NCI-H1694 (cell line): Measurements from ENCODE around the gene ZSWIM5.
A peak's percentile ranks its signal among the peaks of the same experiment; 100 is the strongest.

Experiments used
- DNase-seq: peaks from one replicate; lab custom pipeline; 2025; lab: John Stamatoyannopoulos, UW

Gene ZSWIM5

DNA sequence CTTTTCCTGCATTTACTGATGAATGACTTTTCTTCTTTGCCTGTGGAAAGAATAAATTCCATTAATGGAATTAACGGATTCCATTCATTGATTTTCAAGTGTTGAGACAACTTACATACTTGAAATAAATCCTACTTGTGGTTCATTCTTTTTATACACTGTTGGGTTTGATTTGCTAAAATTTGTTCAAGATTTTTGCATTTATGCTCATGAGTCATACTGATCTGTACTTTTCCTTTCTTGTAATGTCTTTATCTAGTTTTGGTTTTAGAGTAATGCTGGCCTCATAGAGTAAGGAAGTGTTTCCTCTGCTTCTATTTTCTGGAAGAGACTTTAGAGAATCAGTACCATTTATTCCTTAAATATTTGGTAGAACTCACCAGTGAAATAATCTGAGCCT, 180.0 kb downstream of the ZSWIM5 start:
- no peak for DNase-seq

DNA sequence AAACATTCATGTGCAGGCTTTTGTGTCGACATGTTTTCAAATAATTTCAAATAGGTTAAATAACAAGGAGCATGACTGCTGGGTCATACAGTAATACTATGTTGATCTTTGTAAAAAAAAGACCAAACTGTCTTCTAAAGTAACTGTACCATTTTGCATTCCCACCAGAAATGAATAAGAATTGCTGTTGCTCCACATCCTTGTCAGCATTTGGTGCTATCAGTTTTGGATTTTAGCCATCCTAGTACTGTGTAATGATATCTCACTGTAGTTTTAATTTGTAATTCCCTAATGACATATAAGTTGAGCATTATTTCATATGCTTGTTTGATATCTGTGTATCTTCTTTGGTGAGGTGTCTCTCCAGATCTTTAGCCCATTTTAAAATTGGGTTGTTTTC, 182.7 kb downstream of the ZSWIM5 start:
- no peak for DNase-seq

- DNase-seq, result peak; percentile 97
Observed at GRCh38 chr1:45018599-45019230, 187.7 kb downstream of the ZSWIM5 start.

DNA sequence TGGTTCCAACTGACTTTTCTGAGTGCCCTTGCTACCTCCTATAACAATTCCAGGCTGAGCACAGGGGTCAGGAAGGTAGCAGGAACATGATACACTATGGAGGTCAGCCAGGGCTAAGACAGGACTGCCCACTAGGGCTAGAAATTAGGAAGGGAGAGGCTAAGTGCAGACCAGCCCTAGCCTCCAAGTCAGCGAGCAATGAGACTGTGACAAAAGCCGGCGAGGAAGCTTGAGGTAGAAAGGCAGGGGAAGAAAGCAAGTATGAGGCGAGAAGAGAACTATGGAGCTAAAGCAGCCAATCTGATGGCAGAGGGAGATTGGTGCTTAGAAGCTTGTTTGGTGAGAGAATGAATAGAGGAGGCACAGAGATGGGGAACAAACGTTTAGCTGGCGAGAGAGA, 189.6 kb downstream of the ZSWIM5 start:
- DNase-seq, result no peak

- no peak for DNase-seq
Observed at GRCh38 chr1:45016090-45016697, 190.2 kb downstream of the ZSWIM5 start.

- DNase-seq, result no peak
Observed at GRCh38 chr1:45015683-45016082, 190.7 kb downstream of the ZSWIM5 start.

DNA sequence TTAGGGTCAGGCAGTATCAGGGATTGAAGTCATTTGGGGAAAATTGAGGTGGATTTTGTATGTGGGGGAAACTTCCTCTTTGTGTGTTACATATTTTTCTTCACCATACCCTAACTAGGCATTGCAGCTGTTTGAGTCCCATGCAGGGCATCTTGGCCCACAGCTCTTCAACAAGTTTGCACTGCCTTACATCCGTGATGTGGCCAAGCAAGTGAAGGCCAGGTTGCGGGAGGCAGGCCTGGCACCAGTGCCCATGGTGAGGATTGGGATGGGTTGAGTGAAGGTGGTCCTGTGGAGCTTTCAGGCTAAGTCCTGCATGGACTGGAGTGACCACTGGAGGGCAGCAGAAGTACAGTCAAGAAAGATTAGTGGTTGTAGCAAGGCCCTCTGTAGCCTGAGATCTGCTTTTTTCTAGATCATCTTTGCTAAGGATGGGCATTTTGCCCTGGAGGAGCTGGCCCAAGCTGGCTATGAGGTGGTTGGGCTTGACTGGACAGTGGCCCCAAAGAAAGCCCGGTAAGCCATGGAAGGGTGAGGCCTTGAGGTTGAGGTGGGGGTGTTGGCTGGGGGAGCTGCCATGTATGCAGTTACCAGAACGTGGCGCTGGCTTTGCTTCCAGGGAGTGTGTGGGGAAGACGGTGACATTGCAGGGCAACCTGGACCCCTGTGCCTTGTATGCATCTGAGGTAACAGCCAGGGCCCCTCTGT, 191.9 kb downstream of the ZSWIM5 start:
- DNase-seq, result peak; percentile 83

DNA sequence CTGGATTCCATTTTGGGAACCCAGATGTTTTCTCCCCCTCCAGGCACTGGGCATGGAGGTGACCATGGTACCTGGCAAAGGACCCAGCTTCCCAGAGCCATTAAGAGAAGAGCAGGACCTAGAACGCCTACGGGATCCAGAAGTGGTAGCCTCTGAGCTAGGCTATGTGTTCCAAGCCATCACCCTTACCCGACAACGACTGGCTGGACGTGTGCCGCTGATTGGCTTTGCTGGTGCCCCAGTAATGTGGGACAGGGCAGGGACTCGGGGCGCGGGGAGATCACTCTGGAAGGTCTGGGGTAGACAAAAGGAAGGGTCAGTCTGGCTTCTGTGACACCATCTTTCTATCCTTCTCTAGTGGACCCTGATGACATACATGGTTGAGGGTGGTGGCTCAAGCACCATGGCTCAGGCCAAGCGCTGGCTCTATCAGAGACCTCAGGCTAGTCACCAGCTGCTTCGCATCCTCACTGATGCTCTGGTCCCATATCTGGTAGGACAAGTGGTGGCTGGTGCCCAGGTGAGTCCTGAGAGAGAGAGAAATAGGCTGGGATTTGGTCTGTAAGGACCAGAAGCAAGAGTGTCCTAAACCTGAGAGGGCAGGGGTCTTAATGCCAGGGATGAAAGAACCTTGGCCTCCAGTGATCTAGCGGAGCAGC, 192.7 kb downstream of the ZSWIM5 start:
- no peak for DNase-seq

GRCh38 chr1:45012639-45013278, 193.6 kb downstream of the ZSWIM5 start:
- DNase-seq, result no peak

- peak; percentile 93 for DNase-seq
Observed at GRCh38 chr1:45011837-45012638, 194.4 kb downstream of the ZSWIM5 start, which contains the start of gene UROD. Gene UROD (plus strand): TSS chr1:45012254. CDS start chr1:45012266, 12 bp downstream.

DNA sequence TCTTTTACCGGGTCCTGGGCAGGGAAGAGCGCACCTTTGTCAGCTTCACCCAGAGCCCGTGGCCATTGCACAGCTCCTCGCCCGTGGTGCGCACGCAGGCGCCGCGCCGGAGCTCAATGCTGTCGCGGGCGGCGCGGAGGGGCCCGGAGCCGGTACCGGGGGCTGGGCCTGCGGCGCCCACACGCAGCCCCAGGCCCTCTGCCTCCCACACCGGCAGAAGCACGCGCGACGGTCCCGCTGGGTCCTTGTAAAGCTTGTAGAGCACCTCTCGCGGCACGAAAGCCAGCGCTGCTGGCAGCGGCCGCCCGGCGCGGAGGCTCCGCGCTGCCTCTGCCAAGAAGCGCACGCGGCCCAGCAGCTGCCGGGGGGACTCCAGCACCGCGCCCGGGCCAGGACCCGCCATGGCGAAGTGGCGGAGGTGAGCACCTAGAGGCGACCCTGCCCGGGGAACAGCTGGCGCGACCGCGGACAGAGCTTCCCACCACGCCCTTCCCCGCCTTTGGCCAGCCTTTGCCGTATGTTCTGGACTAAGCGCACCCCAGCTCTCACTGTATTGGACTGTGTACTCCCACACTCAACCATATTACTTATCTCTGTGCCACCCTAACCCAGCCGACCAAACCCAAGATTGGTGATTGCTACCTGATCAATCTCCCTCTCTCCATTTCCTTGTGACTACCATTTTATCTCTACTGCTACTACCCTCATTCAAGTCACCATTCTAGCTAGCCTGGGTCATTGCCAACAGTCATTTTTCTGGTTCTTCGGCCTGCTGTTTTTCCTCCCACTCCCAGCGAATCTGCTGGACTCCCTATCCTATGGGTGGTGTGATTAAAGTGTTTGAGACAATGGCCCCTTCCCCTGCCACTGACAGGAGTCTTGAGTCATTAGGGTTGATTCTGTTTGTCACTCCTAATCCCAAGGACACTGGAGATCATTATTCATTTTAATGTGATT, 195.3 kb downstream of the ZSWIM5 start, which contains the start of gene HECTD3:
TSS of gene HECTD3 (minus strand) at position 470 of the 957 bp plus-strand sequence. CDS start at position 403, 67 bp downstream.
- DNase-seq, result peak; percentile 42

- peak; percentile 39 for DNase-seq
Observed at GRCh38 chr1:45009956-45010854, 196.2 kb downstream of the ZSWIM5 start.

- DNase-seq, result no peak
Observed at GRCh38 chr1:45009296-45009865, 197.0 kb downstream of the ZSWIM5 start.

DNA sequence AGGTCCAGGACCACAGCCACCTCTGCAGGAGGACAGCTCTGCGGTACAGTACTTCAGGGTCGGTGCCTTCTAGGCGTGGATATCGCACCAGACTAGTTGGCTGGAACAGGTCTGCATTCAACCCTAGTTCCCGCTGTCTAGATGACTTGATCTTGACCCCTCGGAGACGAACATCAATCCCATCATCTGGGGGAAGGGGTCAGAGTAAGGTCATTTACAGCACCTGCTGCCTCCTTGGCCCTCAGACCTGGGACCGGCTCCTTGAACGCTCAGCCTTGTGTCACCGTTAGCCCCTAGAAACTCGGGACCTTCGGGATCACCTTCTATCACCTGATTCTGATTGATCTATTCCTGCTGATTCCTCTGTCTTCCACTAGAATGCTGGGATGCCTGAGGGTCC, 197.9 kb downstream of the ZSWIM5 start:
- DNase-seq, result no peak

- no peak for DNase-seq
Observed at GRCh38 chr1:45008076-45008475, 198.3 kb downstream of the ZSWIM5 start.

DNA sequence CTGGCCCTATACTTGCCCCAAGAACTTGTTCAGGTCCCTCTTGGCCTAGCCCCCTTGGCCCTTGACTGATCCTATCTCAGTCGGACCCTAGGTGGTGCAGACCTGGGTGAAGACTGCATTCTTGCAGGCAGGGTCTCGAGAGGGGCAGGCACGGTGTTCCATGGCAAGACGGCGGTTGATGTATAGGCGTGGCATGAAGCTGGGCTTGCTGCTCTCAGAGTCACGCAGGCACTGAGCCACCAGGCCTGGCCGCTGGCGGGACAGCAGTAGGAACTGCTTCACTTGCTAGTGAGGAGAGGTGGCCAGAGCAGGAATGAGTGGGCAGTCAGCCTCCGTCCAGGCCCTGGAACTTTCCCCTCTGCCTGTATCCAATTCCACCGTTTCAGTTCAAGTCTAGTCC, 199.1 kb downstream of the ZSWIM5 start:
- no peak for DNase-seq

- no peak for DNase-seq
Observed at GRCh38 chr1:45005761-45006160, 200.6 kb downstream of the ZSWIM5 start.

GRCh38 chr1:45004281-45004920, 202.0 kb downstream of the ZSWIM5 start:
- DNase-seq, result no peak
